K562 (cell line): ENCODE results near the gene QKI. TPM values are rescaled to one million over a fixed set of nuclear protein-coding genes. Genes with fewer than 3 reads are reported as not detected.
A peak's percentile ranks its signal among the peaks of the same experiment; 100 is the strongest.

Experiments used
- BRF2 ChIP-seq: IDR thresholded peaks from 3 replicates; pipeline ENCODE4 v1.6.1; 2011; ENCODE audit warnings: borderline replicate concordance, mild to moderate bottlenecking; ENCODE audit not compliant: insufficient read length, insufficient read depth
- COPS2 ChIP-seq: fragments of 450-650 bp; conservative IDR thresholded peaks from 2 replicates; pipeline ENCODE4 v1.6.1; 2016; ENCODE audit warnings: mild to moderate bottlenecking, moderate library complexity
- HMGN3 ChIP-seq: IDR thresholded peaks from 2 replicates; pipeline ENCODE4 v1.6.1; 2011; ENCODE audit warnings: borderline replicate concordance, low read depth, mild to moderate bottlenecking, mixed read lengths, low read length; ENCODE audit not compliant: insufficient read length; ENCODE audit errors: extremely low read depth
- MTA2 ChIP-seq: fragments of 450-650 bp; IDR thresholded peaks from 2 replicates; pipeline ENCODE4 v1.6.1; 2016; ENCODE audit warnings: low read depth
- MYBL2 ChIP-seq, 2 experiments: fragments of 450-650 bp in 1 of 2; sonication (generic) in 1 of 2; formaldehyde crosslinking in 1 of 2; IDR thresholded peaks; 2 replicates each; pipeline versions ENCODE4 v1.6.1 to v1.8.1; 2017 to 2022; ENCODE audit warnings: borderline replicate concordance in 1 of 2, inconsistent platforms in 1 of 2, low read depth in 1 of 2, mild to moderate bottlenecking in 1 of 2, missing genetic modification reagents in 1 of 2, moderate library complexity in 1 of 2
- NCOA1 ChIP-seq: fragments of 450-650 bp; IDR thresholded peaks from 2 replicates; pipeline ENCODE4 v1.6.1; 2016; ENCODE audit warnings: low read depth
- PBX2 ChIP-seq, 2 experiments: IDR thresholded peaks in 1 of 2; conservative IDR thresholded peaks in 1 of 2; 2 replicates each; pipeline ENCODE4 v1.6.1; 2016; ENCODE audit warnings: low read depth in 2 of 2, mild to moderate bottlenecking in 1 of 2, missing compliant biosample characterization in 1 of 2, missing genetic modification characterization in 1 of 2, moderate library complexity in 1 of 2
- SOX6 ChIP-seq: fragments of 450-650 bp; IDR thresholded peaks from 2 replicates; pipeline ENCODE4 v1.6.1; 2014; ENCODE audit warnings: mild to moderate bottlenecking
- SRF ChIP-seq, 2 experiments: fragments of 250-450, 450-650 bp in 1 of 2; sonication (Bioruptor Pico) in 1 of 2; sonication (generic) in 1 of 2; formaldehyde crosslinking; IDR thresholded peaks; 2 replicates each; pipeline versions ENCODE4 v1.5.0 to v1.5.1; 2020 to 2022; ENCODE audit warnings: mild to moderate bottlenecking in 1 of 2, missing genetic modification reagents in 1 of 2
- TRIM24 ChIP-seq, 2 experiments: fragments of 450-650 bp; IDR thresholded peaks; 2 replicates each; pipeline ENCODE4 v1.6.1; 2016
- ZBTB40 ChIP-seq, 2 experiments: fragments of 450-650 bp in 1 of 2; sonication (generic) in 1 of 2; formaldehyde crosslinking in 1 of 2; IDR thresholded peaks; 2 replicates each; pipeline versions ENCODE4 v1.7.1 to v1.9.0; 2016 to 2022; ENCODE audit warnings: inconsistent platforms in 1 of 2, mild to moderate bottlenecking in 1 of 2, missing genetic modification reagents in 1 of 2
- ZNF184 ChIP-seq: sonication (generic); formaldehyde crosslinking; IDR thresholded peaks from 2 replicates; pipeline ENCODE4 v1.5.0; 2020; ENCODE audit warnings: missing genetic modification reagents
- polyA plus RNA-seq, 8 experiments: library from polyadenylated mRNA; depleted of rRNA in 4 of 8; stranded (reverse) in 5 of 8; unstranded in 3 of 8; fragments of >200 nt; fragmentation: Nextera tagmentation in 2 of 8; fragmentation: Illumina TruSeq in 1 of 8; extraction: Ambion mirVana in 2 of 8; extraction: Trizol in 1 of 8; gene quantifications; 2 replicates each; pipeline versions ENCODE4 v1.2.1 to v1.2.3, GENCODE V29; 2011 to 2014; ENCODE audit warnings: inconsistent platforms in 1 of 8, missing spikeins in 1 of 8
- total RNA-seq, 7 experiments: library from RNA; depleted of rRNA in 6 of 7; stranded (reverse); fragments of >200 nt in 6 of 7; fragmentation: Illumina TruSeq in 2 of 7; extraction: Trizol in 2 of 7; gene quantifications; 2 replicates each; pipeline versions ENCODE4 v1.2.1 to v1.2.3, GENCODE V29; 2011 to 2021; ENCODE audit warnings: low replicate concordance in 1 of 7
- TF ChIP-seq, protein P1 (sequence below): fragments of 450-650 bp; formaldehyde crosslinking; IDR thresholded peaks from 2 replicates; pipeline ENCODE4 v1.4.0; 2022; ENCODE audit warnings: mild to moderate bottlenecking, moderate library complexity

QKI gene
- total and polyA plus RNA-seq, 9 of the 15 experiments (the other 6 are each of a cell fraction or from before 2014, with no cell fraction given): 20.4 to 215 (median 123) TPM

DNA sequence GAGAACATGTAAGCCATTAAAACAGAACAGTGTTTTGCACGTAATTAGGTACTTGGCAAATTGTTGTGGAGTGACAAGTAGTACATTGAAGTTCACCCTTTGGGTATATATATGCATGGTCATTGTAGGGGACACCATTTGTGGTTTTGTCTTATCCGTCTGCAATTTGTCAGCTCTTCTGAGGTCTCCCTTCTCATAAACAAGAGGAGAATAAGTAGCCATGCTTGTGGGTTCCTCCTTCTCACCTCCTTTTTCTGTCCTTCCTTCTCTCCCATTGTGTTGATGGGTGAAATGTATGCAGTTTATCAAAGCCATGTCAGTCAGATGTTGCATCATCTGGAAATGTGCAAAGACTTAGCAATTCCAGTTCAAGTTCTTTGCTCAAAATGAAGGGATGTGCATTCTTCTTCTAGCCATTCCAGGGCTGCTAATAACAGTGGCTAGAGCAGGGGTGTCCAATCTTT lies 70.9 kb downstream of the QKI start (continued):
- TF ChIP-seq ZBTB40 (IDR thresholded peaks at IDR 0.05) (no peak), ZBTB40 (CRISPR knock-in tag; IDR thresholded peaks at IDR 0.05) (no peak), SOX6 (peak; percentile 74), COPS2 (no peak), HMGN3 (no peak), MTA2 (no peak), PBX2 (CRISPR knock-in tag; IDR thresholded peaks at IDR 0.05; ENCODE audit: low read depth) (no peak), PBX2 (tag; conservative IDR thresholded peaks at IDR 0.05; ENCODE audit: low read depth) (peak; percentile 85), TRIM24 (IDR thresholded peaks at IDR 0.05) (peak; percentile 82 to 86), ZNF184 (CRISPR knock-in tag) (no peak), NCOA1 (no peak), MYBL2 (IDR thresholded peaks at IDR 0.05; ENCODE audit: low read depth) (no peak), MYBL2 (CRISPR knock-in tag; IDR thresholded peaks at IDR 0.05; ENCODE audit: borderline replicate concordance) (no peak), SRF (CRISPR knock-in tag; IDR thresholded peaks at IDR 0.05) (no peak), BRF2 (no peak)
- TF ChIP-seq, protein P1, sequence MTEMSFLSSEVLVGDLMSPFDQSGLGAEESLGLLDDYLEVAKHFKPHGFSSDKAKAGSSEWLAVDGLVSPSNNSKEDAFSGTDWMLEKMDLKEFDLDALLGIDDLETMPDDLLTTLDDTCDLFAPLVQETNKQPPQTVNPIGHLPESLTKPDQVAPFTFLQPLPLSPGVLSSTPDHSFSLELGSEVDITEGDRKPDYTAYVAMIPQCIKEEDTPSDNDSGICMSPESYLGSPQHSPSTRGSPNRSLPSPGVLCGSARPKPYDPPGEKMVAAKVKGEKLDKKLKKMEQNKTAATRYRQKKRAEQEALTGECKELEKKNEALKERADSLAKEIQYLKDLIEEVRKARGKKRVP (CRISPR knock-in tag): peak; percentile 94
